Measurements from ENCODE around the gene ZDHHC14. TPM values are rescaled to one million over a fixed set of nuclear protein-coding genes. Genes with fewer than 3 reads are reported as not detected.

Gene ZDHHC14
- total and polyA plus RNA-seq, 2 of the 8 experiments (the other 6 are each of a cell fraction or from before 2014, with no cell fraction given), result 2.9 to 5.3 TPM

DNA sequence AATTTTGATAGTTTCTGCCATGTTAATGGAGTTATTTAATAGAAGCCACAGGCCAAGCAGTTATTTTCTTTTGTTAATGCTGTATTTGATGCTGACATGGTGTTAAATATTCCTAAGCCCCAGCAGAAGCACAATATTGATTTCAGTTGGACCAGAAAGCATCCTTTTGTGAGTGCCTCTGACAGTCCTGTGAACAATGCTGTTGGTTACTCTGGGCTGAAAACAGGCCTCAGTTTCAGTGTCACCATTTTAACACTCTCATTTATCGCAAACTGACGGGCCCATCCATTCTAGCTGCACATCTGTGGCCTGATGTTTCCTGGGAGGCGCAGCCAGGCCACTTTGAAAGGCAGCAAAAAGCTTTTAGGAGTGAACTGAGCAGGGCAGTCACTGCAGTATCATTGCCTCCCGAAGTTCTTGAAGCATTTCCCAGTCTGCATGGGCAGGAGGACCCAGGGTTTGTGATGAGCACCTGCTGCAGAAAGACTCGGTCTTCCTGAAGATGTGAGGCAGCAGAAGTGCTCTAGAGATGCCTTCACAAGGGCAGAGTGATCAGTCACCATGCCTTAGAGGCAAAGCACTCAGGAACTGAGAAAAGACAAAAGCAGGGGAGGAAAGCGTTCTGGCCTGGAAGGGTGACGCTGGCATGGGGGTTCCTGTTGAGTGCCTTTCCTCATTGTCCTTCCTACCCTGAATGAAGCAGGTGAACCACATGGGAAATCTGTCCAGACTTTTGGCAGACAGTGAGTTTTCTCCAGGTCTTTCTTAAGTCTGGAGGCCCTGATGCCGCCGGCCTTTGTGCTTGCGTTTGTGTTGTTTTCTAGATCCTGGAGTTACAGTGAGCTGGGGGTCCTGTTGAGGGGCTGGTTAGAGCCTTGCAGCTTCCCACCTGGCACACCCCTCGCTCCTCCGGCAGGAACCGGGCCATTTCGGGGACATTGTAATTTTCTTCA, 74.0 kb downstream of the ZDHHC14 start (continued):
- TF ChIP-seq, protein P1, sequence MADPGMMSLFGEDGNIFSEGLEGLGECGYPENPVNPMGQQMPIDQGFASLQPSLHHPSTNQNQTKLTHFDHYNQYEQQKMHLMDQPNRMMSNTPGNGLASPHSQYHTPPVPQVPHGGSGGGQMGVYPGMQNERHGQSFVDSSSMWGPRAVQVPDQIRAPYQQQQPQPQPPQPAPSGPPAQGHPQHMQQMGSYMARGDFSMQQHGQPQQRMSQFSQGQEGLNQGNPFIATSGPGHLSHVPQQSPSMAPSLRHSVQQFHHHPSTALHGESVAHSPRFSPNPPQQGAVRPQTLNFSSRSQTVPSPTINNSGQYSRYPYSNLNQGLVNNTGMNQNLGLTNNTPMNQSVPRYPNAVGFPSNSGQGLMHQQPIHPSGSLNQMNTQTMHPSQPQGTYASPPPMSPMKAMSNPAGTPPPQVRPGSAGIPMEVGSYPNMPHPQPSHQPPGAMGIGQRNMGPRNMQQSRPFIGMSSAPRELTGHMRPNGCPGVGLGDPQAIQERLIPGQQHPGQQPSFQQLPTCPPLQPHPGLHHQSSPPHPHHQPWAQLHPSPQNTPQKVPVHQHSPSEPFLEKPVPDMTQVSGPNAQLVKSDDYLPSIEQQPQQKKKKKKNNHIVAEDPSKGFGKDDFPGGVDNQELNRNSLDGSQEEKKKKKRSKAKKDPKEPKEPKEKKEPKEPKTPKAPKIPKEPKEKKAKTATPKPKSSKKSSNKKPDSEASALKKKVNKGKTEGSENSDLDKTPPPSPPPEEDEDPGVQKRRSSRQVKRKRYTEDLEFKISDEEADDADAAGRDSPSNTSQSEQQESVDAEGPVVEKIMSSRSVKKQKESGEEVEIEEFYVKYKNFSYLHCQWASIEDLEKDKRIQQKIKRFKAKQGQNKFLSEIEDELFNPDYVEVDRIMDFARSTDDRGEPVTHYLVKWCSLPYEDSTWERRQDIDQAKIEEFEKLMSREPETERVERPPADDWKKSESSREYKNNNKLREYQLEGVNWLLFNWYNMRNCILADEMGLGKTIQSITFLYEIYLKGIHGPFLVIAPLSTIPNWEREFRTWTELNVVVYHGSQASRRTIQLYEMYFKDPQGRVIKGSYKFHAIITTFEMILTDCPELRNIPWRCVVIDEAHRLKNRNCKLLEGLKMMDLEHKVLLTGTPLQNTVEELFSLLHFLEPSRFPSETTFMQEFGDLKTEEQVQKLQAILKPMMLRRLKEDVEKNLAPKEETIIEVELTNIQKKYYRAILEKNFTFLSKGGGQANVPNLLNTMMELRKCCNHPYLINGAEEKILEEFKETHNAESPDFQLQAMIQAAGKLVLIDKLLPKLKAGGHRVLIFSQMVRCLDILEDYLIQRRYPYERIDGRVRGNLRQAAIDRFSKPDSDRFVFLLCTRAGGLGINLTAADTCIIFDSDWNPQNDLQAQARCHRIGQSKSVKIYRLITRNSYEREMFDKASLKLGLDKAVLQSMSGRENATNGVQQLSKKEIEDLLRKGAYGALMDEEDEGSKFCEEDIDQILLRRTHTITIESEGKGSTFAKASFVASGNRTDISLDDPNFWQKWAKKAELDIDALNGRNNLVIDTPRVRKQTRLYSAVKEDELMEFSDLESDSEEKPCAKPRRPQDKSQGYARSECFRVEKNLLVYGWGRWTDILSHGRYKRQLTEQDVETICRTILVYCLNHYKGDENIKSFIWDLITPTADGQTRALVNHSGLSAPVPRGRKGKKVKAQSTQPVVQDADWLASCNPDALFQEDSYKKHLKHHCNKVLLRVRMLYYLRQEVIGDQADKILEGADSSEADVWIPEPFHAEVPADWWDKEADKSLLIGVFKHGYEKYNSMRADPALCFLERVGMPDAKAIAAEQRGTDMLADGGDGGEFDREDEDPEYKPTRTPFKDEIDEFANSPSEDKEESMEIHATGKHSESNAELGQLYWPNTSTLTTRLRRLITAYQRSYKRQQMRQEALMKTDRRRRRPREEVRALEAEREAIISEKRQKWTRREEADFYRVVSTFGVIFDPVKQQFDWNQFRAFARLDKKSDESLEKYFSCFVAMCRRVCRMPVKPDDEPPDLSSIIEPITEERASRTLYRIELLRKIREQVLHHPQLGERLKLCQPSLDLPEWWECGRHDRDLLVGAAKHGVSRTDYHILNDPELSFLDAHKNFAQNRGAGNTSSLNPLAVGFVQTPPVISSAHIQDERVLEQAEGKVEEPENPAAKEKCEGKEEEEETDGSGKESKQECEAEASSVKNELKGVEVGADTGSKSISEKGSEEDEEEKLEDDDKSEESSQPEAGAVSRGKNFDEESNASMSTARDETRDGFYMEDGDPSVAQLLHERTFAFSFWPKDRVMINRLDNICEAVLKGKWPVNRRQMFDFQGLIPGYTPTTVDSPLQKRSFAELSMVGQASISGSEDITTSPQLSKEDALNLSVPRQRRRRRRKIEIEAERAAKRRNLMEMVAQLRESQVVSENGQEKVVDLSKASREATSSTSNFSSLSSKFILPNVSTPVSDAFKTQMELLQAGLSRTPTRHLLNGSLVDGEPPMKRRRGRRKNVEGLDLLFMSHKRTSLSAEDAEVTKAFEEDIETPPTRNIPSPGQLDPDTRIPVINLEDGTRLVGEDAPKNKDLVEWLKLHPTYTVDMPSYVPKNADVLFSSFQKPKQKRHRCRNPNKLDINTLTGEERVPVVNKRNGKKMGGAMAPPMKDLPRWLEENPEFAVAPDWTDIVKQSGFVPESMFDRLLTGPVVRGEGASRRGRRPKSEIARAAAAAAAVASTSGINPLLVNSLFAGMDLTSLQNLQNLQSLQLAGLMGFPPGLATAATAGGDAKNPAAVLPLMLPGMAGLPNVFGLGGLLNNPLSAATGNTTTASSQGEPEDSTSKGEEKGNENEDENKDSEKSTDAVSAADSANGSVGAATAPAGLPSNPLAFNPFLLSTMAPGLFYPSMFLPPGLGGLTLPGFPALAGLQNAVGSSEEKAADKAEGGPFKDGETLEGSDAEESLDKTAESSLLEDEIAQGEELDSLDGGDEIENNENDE (IDR thresholded peaks at IDR 0.05; ENCODE audit: insufficient replicate concordance, low read length), result no peak
- TF ChIP-seq HDAC2 (IDR thresholded peaks at IDR 0.05; ENCODE audit: borderline replicate concordance in 1 of 2, low read depth in 2 of 2, low read length in 2 of 2), result no peak
- TF ChIP-seq HDAC6 (IDR thresholded peaks at IDR 0.05; ENCODE audit: low read depth, low read length), result no peak
- no peak for TF ChIP-seq SIRT6 (IDR thresholded peaks at IDR 0.05; ENCODE audit: low read length)
- TF ChIP-seq TBP (IDR thresholded peaks at IDR 0.05; ENCODE audit: low read depth, low read length), result no peak
- no peak for TF ChIP-seq CHD2 (IDR thresholded peaks at IDR 0.05; ENCODE audit: low read length)
- no peak for TF ChIP-seq ATF2 (IDR thresholded peaks at IDR 0.05; ENCODE audit: low read length)
